Activated naive CD4-positive, alpha-beta T cell treated with Interleukin-2 at 50 U/mL for 16 hours (primary cell): ENCODE data around the gene GAB3.
"Not testable (repeated sequence)": the region's sequence is repeated elsewhere in the genome, so short reads cannot be mapped to it uniquely, and the experiment has no call there.

ENCODE experiments used
- DNase-seq: peaks from one replicate; pipeline ENCODE4 v3.0.0-alpha.2; 2020

GAB3 gene

DNA sequence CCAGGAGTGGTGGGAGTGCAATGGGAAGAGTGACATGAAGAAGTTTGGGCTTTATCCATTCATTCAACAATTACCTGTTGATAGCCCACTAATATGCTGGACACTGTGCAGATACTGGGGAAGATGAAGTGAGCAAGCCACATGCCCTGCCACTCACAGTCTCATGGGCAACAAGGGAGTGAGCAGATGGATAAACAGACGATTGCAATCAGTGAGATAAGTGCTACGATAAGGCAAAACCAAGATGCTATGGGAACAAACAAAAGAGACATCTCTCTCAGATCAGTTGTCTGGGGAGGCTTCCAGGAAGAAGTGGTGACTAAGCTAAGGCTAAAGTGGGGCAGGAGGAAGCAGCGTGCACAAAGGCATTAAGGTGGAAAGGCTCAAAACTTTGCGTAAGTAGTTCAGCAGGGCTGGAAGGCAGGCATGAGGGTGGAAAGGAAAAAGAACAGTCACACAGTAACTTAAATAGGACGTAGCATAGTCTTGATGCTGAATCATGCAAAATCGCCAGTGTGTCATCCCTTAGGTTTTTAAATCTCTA lies 31.7 kb downstream of the GAB3 start:
- peak; percentile 55 for DNase-seq

DNA sequence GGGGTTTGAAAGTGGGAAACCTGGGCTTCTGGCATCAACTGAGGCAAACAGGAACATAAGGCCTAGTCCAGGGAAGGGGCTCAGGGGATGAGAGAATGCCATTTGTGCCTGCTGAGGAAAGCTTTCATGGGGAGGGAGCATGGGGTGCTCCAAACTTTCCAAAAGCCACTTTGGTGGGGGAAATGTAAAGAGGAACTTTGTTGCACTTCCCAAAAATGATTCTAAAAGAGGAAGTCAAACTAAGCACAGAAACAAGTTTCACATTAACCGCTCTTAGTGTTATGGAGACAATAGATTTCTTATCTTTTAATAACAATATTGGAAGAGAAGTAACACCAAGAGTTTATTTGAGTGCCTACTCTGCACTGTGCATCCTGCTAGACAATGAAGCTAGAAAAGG lies 32.3 kb downstream of the GAB3 start:
- DNase-seq, result no peak

DNA sequence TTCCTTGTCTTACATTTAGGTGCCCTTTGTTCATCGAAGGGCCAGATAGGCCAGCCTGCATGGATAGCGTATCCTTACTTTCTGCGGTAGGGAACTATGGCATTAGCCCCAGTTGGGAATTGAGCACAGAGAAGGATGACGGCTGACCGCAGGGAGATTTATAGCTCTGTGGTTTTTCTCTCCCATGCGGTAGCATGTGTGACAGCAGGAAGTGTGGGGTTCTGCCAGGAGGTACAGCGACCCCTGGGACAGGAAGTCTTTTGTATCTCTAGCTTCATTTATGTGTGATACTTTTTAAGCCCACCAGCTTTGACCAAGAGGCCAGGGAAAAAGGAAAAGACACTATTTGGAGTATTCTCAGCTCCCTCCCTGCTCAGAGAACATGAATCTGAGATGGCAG lies 33.1 kb downstream of the GAB3 start:
- DNase-seq, result no peak

DNA sequence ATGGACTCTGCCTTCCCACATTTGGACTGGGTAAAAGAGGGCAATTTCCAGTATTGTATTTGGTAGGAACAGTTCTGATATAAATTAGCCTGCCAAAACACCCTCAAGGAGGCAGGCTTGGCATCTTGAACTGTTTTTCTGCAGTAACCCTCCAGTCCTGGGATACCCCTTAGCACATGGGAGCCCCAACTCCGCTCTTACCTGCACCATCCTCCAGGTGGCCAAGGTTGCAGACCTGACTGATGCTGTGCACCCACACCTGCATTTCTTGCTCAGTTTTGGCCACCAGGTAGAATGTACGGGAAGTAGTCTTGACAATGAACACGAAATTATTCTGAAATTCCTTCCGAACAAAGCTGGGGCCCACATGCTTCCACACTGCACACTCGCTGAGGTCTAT lies 35.1 kb downstream of the GAB3 start:
- DNase-seq, result no peak

DNA sequence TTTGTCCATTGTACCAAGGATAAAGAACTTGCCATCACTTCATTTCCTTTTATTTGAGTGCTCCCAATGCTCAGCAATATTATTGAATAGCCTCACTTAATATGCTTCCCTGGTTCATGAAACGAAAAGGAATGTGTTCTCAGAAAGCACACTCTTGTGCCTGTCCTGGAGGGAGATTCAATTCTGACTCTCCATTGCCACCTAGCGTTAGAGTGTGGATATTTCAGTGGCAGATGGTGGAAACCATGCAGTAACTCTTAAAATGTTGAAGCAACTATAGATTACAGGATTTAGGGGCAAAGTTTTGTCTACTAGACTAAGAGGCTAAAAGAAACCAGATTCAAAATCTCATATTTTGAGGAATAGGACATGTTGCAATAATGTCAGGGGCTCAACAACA lies 36.0 kb downstream of the GAB3 start:
- peak; percentile 42 for DNase-seq

DNA sequence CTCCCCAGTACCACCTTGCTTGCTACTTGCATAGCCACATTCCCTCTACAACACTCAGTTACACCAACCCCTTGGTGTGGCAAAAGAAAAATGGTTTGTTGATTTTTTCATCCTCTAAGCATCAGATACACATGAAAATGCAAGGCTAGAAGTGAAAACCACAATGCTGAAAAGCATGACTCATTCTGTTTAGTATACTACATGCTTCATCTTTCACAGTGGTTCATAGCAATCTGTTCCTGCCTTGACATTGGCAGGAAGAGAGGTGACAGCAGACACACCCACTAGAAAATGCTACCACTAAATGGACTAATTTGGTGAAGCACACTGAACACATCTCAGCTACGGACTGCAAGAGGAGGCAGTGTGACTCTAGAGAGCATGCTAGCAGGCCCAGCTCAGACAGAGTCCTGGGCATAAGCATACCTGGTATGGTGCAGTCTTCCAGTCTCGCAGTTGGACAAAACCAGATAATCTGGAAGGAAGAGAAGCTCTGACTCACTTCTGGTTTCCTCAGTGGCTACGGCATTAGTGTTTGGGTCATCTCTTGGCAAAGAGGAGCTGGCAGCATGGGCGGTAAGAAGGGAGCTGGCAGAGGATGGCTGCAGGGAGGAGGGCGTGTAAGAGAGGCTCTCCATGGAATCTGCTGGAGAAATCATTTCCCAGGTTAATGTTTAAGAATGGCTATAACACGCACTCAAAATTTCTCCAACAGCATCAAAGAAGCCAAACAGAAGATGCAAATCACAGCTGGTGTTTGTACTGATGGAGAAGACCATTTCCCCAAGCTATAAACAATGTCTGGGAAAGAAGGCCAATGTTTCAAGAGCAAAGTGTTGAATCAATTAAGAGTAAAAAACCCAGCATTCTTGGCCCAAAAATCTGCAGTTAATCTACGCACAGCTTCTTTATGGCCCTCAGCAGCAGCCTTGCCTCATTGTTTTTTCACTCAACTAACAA lies 37.8 kb downstream of the GAB3 start:
- DNase-seq, result peak; percentile 32

DNA sequence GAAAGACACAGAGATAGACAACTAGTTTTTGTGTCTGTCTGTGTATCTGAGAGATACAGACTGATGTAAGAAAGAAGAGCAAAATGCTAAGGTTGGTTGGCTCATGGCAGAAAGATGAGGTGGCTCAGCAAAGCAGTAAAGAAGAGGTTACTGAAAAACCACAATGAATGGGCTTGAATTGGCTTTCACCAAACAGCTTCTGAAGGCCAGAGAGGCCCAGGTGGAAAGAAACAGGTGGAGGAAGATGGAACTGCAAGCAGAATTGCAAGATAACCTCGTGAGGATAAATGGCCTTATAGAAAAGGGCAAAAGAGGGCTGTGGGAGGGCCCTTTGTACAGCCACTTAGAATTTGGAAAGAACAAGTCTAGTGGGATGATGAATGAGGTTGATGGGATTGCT lies 39.6 kb downstream of the GAB3 start:
- DNase-seq, result no peak

DNA sequence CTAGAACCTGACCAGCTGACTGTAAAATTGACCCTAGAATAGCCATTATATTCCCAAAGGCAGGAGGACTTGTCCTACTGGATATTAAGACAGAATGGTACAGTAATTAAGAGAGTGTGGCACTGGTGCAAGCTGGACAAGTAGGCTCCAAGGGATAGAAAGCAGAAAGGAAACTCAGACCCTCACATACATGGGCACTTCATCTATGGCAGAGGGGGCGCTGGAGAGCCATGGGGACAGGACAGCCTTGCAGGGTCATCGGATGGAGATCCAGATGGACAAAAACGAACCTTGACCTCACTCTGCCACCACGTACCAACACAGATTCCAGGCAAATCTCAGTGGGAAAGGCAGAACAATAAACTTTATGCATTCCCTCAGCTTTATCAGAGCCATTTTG lies 40.6 kb downstream of the GAB3 start:
- DNase-seq, result no peak

DNA sequence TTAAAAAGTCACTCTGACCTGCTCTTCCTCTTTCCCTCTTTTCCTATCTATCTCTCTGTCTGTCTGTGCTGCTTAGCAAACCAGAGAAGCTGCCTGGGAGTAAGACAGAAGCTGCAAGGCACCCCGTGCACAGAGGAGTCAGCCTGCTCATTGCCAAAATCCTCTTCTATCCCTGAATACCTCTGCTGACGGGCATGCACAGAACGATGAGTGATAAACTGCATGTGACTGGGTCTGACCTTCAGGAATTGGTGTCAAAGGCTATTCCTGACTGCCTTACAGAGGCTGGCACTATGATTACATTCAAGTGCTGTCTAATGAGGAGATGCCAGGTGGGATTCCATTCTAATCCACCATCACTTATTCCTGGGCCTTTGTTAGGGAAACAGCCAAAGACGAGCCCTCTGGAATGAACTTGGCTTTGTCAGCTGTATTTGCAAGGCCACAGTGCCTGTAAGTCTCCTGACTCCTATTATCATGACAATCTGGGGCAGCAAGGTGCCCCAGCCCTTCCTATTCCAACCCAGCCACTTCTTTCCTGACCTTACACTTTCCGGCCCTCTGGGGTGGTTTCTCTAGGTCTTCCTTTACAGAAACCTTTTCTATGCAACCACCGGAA lies 52.1 kb downstream of the GAB3 start:
- no peak for DNase-seq

DNA sequence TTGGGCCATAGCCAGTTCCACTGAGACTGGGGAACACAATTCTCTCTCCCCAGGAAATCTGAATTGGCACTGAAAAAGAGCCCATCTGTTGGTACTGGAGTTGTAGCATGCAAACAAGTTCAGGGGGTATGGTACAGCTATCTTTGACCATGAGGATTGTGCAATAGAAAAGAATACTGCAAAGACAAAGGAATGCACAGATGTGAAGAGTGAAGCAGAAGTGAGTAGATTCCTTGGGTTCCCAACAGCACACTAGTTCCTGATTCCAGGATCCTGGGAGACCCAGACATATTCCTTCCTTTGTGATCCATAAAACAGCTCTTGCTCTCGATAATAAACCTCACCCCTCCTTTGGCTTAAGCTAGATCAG lies 54.2 kb downstream of the GAB3 start:
- DNase-seq, result no peak

DNA sequence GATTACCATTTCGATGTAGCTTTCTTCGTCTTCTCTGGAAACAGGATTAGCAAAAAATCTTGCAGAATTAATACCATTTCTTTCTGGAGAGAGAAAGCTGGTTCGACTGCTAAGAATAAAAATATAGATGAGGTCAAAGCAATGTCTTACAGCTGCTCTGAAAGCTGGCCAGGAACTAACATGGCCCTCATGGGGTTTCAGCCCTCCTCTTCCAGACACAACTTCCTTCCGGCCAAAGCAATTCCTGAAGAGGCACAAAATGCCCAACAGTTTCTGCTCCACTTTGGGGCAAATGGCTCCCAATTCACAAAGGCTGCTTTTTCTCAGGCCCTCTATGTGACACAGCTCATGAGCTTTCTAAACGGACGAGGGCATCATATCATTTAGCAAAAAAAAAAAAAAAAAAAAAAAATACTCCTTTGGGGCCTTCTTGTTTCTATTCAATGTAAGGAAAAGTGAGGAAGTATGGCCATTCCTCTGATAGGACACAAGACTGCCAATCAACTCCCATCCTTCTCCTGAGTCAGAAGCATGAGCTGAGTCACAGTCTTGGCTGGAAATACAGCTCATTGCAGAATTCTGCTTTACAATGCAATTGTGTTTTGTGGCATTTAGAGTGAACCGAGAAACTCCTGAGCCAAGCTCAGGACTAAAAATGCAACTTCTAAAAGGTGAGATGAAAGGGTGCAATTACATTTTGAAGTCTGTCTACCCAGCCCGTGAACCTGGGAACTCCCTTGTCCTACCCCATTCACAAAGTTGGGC lies 54.8 kb downstream of the GAB3 start:
- DNase-seq, result no peak

DNA sequence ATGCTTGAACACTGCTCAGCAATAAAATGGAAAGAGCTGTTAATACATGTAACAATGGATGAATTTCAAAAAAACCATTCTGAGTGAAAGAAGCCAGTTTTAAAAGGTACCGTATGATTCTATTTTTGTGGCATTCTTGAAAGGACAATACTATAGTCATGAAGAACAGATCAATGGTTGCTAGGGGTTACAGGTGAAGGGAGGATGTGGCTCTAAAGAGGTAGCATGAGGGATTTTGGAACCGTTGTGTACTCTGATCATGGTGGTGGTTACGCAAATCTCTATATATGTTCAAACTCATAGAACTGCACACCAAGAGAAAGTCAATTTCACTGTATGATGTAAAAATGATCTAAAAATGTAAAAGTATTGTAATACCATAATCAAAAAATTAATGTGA lies 57.5 kb downstream of the GAB3 start:
- no peak for DNase-seq

DNA sequence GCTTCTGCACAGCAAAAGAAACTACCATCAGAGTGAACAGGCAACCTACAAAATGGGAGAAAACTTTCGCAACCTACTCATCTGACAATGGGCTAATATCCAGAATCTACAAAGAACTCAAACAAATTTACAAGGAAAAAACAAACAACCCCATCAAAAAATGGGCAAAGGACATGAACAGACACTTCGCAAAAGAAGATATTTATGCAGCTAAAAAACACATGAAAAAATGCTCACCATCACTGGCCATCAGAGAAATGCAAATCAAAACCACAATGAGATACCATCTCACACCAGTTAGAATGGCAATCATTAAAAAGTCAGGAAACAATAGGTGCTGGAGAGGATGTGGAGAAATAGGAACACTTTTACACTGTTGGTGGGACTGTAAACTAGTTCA lies 60.4 kb downstream of the GAB3 start:
- not testable (repeated sequence) for DNase-seq

DNA sequence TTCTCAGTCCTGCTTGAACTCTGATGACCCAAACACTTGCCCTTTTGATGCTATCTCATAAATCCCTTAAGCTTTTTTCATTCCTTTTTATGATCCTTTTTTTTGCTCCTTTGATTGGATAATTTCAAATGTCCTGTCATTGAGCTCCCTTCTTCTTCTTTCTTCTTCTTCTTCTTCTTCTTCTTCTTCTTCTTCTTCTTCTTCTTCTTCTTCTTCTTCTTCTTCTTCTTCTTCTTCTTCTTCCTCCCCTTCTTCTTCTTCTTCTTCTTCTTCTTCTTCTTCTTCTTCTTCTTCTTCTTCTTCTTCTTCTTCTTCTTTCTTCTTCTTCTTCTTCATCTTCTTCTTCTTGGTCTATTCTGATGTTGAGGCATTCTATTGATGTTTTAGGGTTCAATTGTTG lies 78.8 kb downstream of the GAB3 start:
- not testable (repeated sequence) for DNase-seq

DNA sequence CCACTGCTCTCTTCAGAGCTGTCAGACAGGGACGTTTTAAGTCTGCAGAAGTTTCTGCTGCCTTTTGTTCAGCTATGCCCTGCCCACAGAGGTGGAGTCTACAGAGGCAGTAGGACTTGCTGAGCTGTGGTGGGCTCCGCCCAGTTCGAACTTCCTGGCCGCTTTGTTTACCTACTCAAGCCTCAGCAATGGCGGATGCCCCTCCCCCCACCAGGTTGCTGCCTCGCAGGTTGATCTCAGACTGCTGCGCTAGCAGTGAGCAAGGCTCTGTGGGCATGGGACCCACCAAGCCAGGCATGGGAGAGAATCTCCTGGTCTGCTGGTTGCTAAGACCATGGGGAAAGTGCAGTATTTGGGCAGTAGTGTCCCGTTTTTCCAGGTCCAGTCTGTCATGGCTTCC lies 80.0 kb downstream of the GAB3 start:
- not testable (repeated sequence) for DNase-seq

DNA sequence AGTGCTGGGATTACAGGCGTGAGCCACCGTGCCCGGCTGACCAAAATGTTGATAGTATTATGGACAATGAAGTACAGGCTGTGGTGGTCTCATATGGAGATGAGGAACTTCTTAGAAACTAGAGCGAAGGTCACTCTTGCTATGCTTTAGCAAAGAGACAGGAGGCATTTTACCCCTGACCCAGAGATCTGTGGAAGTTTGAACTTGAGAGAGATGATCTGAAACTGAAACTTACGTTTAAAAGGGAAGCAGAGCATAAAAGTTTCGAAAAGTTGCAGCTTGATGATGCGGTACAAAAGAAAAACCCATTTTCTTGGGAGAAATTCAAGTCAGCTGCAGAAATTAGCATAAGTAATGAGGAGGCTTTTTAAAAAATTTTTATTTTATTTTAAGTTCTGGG lies 89.0 kb downstream of the GAB3 start:
- no peak for DNase-seq

DNA sequence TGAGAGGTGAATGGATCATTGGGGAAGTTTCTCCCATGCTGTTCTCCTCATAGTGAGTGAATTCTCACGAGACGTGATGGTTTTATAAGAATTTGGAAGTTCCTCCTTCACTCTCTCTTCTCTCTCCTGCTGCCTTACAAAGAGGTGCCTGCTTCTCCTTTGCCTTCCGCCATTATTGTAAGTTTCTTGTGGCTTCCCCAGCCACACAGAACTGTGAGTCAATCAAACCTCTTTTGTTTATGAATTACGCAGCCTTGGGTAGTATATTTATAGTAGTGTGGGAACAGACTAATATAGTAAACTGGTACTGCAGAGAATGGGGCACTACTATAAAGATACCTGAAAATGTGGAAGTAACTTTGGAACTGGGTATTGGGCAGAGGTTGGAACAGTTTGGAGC lies 89.7 kb downstream of the GAB3 start:
- DNase-seq, result no peak

DNA sequence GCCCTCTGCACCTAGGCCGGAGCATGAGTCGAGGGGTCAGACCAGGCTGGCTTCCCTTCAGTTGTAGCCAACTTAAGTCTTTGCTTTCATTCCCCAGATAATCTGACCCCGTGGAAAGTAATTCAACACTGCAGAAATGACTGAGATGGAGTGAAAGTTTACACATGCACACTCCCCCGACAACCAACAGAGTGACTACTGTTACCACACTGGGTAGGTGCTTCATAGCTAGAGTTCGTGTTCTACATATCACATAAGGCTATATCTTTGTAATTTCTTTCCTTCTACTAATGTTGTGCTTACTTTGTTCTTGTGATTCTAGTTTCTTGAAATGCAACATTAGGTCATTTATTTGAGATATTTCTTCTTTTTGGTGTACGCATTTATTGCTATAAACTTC lies 90.3 kb downstream of the GAB3 start:
- no peak for DNase-seq

DNA sequence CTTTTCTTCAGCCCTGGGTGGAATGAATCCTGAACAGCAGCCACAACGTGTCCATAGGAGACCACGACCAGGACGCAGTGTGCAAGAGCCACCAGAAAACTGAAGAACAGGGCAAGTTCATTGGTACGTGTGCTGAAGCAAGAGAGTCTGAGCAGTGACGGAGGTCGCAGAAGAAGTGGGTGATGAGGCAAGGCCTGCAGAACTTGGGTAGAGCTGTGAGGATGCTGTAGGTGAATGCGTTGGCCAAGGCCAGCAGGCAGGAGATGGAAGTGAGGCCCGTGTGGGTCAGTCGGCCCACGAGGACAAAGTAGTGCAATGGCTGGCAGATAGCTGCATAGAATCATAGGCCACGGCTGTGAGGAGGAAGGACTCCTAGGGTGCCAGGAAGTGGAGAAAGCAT lies 91.9 kb downstream of the GAB3 start:
- no peak for DNase-seq

DNA sequence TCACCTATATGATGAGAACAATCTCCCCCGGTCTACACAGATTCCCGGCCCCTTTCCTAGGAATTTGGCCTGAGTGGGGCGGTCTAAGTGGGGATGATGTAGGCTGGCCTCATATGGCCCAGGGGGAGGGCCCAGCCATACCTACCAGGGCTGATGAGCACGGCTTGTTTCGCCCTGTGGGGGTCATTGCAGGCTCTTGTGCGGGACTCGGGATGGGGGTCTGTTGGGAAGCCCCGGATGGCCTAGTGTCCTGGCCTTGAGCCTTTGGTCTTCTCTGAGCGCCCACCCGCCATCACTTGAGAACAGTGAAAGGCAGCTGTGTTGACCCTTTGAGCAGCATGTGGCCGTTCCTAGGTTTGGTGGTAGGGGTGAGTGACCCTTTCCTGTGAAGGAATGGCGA lies 92.7 kb downstream of the GAB3 start:
- no peak for DNase-seq

DNA sequence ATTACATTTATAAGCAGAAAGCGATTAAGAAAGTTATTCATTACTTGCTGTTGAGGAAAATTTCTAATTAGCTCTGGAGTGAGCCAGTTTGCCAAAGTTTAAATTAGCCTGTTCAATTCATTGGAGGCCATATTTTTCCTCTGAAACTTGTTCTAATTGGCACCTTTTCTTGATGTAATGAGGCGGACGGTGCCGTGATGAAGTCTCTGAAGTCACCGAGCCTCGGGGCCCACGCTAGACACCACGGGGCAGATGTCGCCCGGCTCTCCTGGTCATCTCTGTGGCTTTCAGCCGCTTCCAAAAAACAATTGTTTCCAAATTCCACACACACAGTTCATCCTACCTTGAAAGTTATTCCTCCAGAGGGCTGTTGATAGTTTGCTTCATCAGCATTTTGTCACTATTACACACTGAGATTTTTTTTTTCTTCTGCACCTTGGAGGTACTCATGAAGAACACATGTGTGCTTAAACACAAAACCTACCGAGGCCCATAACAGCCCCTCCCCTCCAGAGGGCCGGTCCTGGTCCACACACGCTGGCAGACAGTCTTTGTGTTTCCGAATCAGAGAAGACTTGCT lies 93.6 kb downstream of the GAB3 start:
- DNase-seq, result no peak

DNA sequence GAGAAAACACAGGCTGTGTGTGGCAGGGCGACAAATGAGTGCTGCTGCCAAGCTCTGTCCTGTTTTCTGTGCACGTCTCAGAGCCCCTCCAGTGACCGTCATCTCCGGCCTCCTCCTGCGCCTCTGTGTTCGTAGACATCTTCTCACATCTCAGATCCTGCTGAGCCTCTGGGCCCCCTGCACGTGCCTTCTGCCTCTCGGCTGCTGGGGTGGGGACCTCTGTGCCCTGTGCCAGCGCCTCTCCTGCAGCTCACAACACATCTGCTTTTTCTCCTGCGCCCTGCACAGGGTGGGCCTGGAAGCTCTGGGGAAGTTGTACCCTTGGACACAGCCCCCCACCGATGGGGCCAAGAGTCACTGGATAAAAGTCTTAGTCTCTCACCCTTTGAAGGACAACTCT lies 95.1 kb downstream of the GAB3 start:
- DNase-seq, result no peak

DNA sequence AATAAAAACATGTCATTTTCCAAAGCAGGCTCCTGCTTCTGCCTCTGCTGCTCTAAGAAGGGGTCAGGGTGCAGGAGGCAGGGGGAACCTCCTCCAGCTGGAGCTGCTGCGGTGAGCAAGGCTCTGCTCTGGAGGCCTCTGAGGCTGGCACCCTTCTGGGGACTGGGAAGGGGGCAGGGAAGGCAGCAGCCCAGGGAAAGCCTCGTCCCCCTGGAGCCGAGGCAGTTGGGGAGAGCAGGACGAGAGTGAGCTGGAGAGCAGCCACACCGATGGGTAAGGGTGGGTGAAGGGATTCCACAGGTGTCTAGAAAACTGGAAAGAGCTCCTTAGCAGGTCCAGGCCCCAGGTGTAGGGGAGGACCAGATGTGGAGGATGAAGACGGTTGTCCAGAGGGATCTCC lies 95.5 kb downstream of the GAB3 start:
- no peak for DNase-seq
